HEK293 (cell line): ENCODE measurements around the gene PCDH9.

ENCODE experiments used
- CTCF ChIA-PET: fragments of 350-600 bp; formaldehyde crosslinking; extraction: SDS; loops from one replicate; lab custom pipeline; 2021; ENCODE audit warnings: antibody characterized with exemption; lab: Yijun Ruan, JAX
- POLR2A ChIA-PET: fragments of 300-600 bp; formaldehyde crosslinking; extraction: SDS; loops from one replicate; lab custom pipeline; 2020; ENCODE audit warnings: antibody characterized with exemption, inconsistent platforms; lab: Yijun Ruan, JAX
- H3K27ac ChIP-seq: fragments of 200-500 bp; sonication (Bioruptor generic); 2 replicates; pipeline ENCODE4 v1.5.1; 2014; ENCODE audit warnings: low read depth, low read length, control low read depth, inconsistent platforms; ENCODE audit errors: extremely low read depth
- H3K36me3 ChIP-seq, 2 experiments: fragments of 200-500 bp in 1 of 2; sonication (Bioruptor generic) in 1 of 2; 1 replicate in 1 of 2; 2 replicates in 1 of 2; pipeline ENCODE4 v1.5.1; 2014 to 2017; ENCODE audit warnings: inconsistent platforms in 2 of 2, low read length in 2 of 2; ENCODE audit not compliant: control insufficient read depth in 2 of 2, insufficient read depth in 1 of 2
- H3K4me1 ChIP-seq: fragments of 200-500 bp; sonication (Bioruptor generic); 2 replicates; pipeline ENCODE4 v1.5.1; 2014; ENCODE audit warnings: mild to moderate bottlenecking, low read length, inconsistent platforms; ENCODE audit not compliant: control insufficient read depth, insufficient read depth
- H3K4me3 ChIP-seq: 2 replicates; pipeline ENCODE4 v1.5.1; 2011; ENCODE audit warnings: low read depth, mild to moderate bottlenecking, control low read depth, low read length, moderate library complexity
- H3K9me3 ChIP-seq: fragments of 200-500 bp; sonication (Bioruptor generic); 2 replicates; pipeline ENCODE4 v1.5.1; 2014; ENCODE audit warnings: low read depth, low read length, inconsistent platforms; ENCODE audit not compliant: control insufficient read depth, insufficient read depth
- GLIS1 ChIP-seq: fragments of 450-650 bp; formaldehyde crosslinking; IDR thresholded peaks from 2 replicates; pipeline ENCODE4 v1.5.1; 2016; ENCODE audit warnings: missing biosample characterization, missing genetic modification characterization
- KLF1 ChIP-seq: fragments of 450-650 bp; formaldehyde crosslinking; IDR thresholded peaks from 2 replicates; pipeline ENCODE4 v1.5.1; 2016; ENCODE audit warnings: missing biosample characterization, missing genetic modification characterization
- KLF9 ChIP-seq: fragments of 450-650 bp; formaldehyde crosslinking; IDR thresholded peaks from 2 replicates; pipeline ENCODE4 v1.5.1; 2016; ENCODE audit warnings: missing biosample characterization, missing genetic modification characterization, low read depth
- OSR2 ChIP-seq: fragments of 450-650 bp; formaldehyde crosslinking; IDR thresholded peaks from 2 replicates; pipeline ENCODE4 v1.5.1; 2016; ENCODE audit warnings: missing biosample characterization, missing genetic modification characterization
- PRDM1 ChIP-seq: fragments of 450-650 bp; formaldehyde crosslinking; IDR thresholded peaks from 2 replicates; pipeline ENCODE4; 2016; ENCODE audit warnings: missing biosample characterization, missing genetic modification characterization
- REPIN1 ChIP-seq: fragments of 450-650 bp; formaldehyde crosslinking; IDR thresholded peaks from 2 replicates; pipeline ENCODE4 v1.5.1; 2017; ENCODE audit warnings: missing biosample characterization, missing genetic modification characterization, low read depth
- SP2 ChIP-seq: fragments of 450-650 bp; formaldehyde crosslinking; IDR thresholded peaks from 2 replicates; pipeline ENCODE4 v1.5.1; 2016; ENCODE audit warnings: missing biosample characterization, missing genetic modification characterization
- ZBTB8A ChIP-seq: fragments of 450-650 bp; formaldehyde crosslinking; IDR thresholded peaks from 2 replicates; pipeline ENCODE4 v1.5.1; 2016; ENCODE audit warnings: missing biosample characterization, missing genetic modification characterization
- ZFP3 ChIP-seq: fragments of 450-650 bp; formaldehyde crosslinking; IDR thresholded peaks from 2 replicates; pipeline ENCODE4 v1.5.1; 2016; ENCODE audit warnings: low read depth, missing biosample characterization, missing genetic modification characterization
- ZFP37 ChIP-seq: fragments of 450-650 bp; formaldehyde crosslinking; IDR thresholded peaks from 2 replicates; pipeline ENCODE4 v1.5.1; 2016; ENCODE audit warnings: missing biosample characterization, missing genetic modification characterization
- ZFP69B ChIP-seq: fragments of 450-650 bp; formaldehyde crosslinking; IDR thresholded peaks from 2 replicates; pipeline ENCODE4 v1.5.1; 2016; ENCODE audit warnings: missing biosample characterization, missing genetic modification characterization
- ZNF155 ChIP-seq: fragments of 450-650 bp; formaldehyde crosslinking; IDR thresholded peaks from 2 replicates; pipeline ENCODE4 v1.5.1; 2016; ENCODE audit warnings: missing biosample characterization, missing genetic modification characterization
- ZNF157 ChIP-seq: fragments of 450-650 bp; formaldehyde crosslinking; IDR thresholded peaks from 2 replicates; pipeline ENCODE4 v1.5.1; 2016; ENCODE audit warnings: missing biosample characterization, missing genetic modification characterization
- ZNF174 ChIP-seq: fragments of 450-650 bp; formaldehyde crosslinking; IDR thresholded peaks from 2 replicates; pipeline ENCODE4 v1.5.0; 2017; ENCODE audit warnings: missing biosample characterization, mild to moderate bottlenecking, missing genetic modification characterization
- ZNF223 ChIP-seq: fragments of 450-650 bp; formaldehyde crosslinking; IDR thresholded peaks from 2 replicates; pipeline ENCODE4 v1.5.1; 2016; ENCODE audit warnings: missing biosample characterization, missing genetic modification characterization
- ZNF48 ChIP-seq: fragments of 450-650 bp; formaldehyde crosslinking; IDR thresholded peaks from 2 replicates; pipeline ENCODE4 v1.5.1; 2016; ENCODE audit warnings: missing biosample characterization, missing genetic modification characterization
- ZNF510 ChIP-seq: fragments of 450-650 bp; formaldehyde crosslinking; IDR thresholded peaks from 2 replicates; pipeline ENCODE4 v1.5.1; 2018; ENCODE audit warnings: mild to moderate bottlenecking, missing genetic modification characterization, missing biosample characterization; ENCODE audit not compliant: insufficient replicate concordance
- ZNF529 ChIP-seq: fragments of 450-650 bp; formaldehyde crosslinking; IDR thresholded peaks from 2 replicates; pipeline ENCODE4 v1.5.1; 2017; ENCODE audit warnings: missing genetic modification characterization, missing biosample characterization; ENCODE audit not compliant: insufficient replicate concordance
- ZNF623 ChIP-seq: fragments of 450-650 bp; formaldehyde crosslinking; IDR thresholded peaks from 2 replicates; pipeline ENCODE4 v1.5.1; 2016; ENCODE audit warnings: missing biosample characterization, missing genetic modification characterization
- ZNF701 ChIP-seq: fragments of 450-650 bp; formaldehyde crosslinking; IDR thresholded peaks from 2 replicates; pipeline ENCODE4 v1.5.1; 2016; ENCODE audit warnings: missing biosample characterization, missing genetic modification characterization
- TF ChIP-seq, protein P1 (sequence below): fragments of 450-650 bp; formaldehyde crosslinking; IDR thresholded peaks from 2 replicates; pipeline ENCODE4 v1.5.1; 2016; ENCODE audit warnings: missing biosample characterization, missing genetic modification characterization
- TF ChIP-seq, protein P2 (sequence below): fragments of 450-650 bp; formaldehyde crosslinking; IDR thresholded peaks from 2 replicates; pipeline ENCODE4 v1.5.1; 2016; ENCODE audit warnings: missing biosample characterization, missing genetic modification characterization
- TF ChIP-seq, protein P3 (sequence below): fragments of 450-650 bp; IDR thresholded peaks from 2 replicates; pipeline ENCODE4 v1.5.1; 2018; ENCODE audit warnings: missing biosample characterization, mild to moderate bottlenecking, missing genetic modification characterization
- TF ChIP-seq, protein P4 (sequence below): sonication (generic); formaldehyde crosslinking; IDR thresholded peaks from 2 replicates; pipeline ENCODE4 v1.8.1; 2022; ENCODE audit warnings: mild to moderate bottlenecking, moderate library complexity, missing genetic modification reagents
- TF ChIP-seq, protein P5 (sequence below): fragments of 450-650 bp; formaldehyde crosslinking; IDR thresholded peaks from 2 replicates; pipeline ENCODE4 v1.5.1; 2016; ENCODE audit warnings: missing biosample characterization, missing genetic modification characterization

PCDH9 gene

DNA sequence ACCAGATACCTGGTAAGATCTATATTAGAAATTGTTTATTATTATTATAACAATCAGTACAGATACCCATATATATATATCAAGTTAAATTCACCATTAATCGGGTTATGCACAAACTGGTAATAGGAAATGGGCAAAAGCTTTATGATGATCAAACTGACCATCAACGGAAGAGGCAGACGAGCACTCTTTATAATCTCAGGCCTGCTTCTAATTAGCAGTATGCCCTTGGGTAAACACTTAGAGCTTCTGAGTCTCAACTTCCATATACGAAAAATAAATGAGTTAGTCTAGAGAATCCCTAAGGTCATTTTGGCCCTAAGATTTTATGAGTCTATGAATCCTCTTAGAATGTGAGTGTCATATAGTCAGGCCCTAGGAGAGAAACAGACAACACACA lies 710.9 kb downstream of the PCDH9 start (continued):
- TF ChIP-seq, protein P1, sequence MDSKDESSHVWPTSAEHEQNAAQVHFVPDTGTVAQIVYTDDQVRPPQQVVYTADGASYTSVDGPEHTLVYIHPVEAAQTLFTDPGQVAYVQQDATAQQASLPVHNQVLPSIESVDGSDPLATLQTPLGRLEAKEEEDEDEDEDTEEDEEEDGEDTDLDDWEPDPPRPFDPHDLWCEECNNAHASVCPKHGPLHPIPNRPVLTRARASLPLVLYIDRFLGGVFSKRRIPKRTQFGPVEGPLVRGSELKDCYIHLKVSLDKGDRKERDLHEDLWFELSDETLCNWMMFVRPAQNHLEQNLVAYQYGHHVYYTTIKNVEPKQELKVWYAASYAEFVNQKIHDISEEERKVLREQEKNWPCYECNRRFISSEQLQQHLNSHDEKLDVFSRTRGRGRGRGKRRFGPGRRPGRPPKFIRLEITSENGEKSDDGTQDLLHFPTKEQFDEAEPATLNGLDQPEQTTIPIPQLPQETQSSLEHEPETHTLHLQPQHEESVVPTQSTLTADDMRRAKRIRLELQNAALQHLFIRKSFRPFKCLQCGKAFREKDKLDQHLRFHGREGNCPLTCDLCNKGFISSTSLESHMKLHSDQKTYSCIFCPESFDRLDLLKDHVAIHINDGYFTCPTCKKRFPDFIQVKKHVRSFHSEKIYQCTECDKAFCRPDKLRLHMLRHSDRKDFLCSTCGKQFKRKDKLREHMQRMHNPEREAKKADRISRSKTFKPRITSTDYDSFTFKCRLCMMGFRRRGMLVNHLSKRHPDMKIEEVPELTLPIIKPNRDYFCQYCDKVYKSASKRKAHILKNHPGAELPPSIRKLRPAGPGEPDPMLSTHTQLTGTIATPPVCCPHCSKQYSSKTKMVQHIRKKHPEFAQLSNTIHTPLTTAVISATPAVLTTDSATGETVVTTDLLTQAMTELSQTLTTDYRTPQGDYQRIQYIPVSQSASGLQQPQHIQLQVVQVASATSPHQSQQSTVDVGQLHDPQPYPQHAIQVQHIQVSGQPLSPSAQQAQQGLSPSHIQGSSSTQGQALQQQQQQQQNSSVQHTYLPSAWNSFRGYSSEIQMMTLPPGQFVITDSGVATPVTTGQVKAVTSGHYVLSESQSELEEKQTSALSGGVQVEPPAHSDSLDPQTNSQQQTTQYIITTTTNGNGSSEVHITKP (tag by site-specific recombination): no peak
- TF ChIP-seq ZNF223 (tag by site-specific recombination) (no peak), SP2 (tag by site-specific recombination) (no peak), ZNF48 (no peak), ZNF157 (no peak), KLF9 (tag by site-specific recombination) (no peak)

DNA sequence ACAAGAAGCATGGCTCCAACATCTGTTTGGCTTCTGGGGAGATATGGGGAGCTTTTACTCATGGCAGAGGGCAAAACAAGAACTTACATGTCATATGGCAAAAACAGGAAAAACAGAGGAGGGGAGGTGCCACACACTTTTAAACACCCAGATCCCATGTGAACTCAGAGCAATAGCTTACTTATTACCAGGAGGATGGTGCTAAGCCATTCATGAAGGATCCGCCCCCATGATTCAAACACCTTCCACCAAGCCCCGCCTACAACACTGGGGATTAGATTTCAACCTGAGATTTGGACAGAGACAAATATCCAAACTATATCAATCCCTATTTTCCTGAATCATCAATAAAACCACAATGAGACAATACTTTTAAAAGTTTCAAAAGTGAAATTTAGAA lies 712.1 kb downstream of the PCDH9 start:
- Histone ChIP-seq H3K4me1 (no peaks in the 10 kb centered on the region), H3K9me3 (no peaks in the 10 kb centered on the region), H3K27ac (no peak overlapping the region), H3K4me3 (no peak overlapping the region), H3K36me3 (no peaks in the 10 kb centered on the region)
- TF ChIP-seq ZBTB8A (tag by site-specific recombination): no peak
- TF ChIP-seq ZNF155 (tag by site-specific recombination): no peak
- TF ChIP-seq, protein P2, sequence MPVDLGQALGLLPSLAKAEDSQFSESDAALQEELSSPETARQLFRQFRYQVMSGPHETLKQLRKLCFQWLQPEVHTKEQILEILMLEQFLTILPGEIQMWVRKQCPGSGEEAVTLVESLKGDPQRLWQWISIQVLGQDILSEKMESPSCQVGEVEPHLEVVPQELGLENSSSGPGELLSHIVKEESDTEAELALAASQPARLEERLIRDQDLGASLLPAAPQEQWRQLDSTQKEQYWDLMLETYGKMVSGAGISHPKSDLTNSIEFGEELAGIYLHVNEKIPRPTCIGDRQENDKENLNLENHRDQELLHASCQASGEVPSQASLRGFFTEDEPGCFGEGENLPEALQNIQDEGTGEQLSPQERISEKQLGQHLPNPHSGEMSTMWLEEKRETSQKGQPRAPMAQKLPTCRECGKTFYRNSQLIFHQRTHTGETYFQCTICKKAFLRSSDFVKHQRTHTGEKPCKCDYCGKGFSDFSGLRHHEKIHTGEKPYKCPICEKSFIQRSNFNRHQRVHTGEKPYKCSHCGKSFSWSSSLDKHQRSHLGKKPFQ: no peak
- TF ChIP-seq, protein P3, sequence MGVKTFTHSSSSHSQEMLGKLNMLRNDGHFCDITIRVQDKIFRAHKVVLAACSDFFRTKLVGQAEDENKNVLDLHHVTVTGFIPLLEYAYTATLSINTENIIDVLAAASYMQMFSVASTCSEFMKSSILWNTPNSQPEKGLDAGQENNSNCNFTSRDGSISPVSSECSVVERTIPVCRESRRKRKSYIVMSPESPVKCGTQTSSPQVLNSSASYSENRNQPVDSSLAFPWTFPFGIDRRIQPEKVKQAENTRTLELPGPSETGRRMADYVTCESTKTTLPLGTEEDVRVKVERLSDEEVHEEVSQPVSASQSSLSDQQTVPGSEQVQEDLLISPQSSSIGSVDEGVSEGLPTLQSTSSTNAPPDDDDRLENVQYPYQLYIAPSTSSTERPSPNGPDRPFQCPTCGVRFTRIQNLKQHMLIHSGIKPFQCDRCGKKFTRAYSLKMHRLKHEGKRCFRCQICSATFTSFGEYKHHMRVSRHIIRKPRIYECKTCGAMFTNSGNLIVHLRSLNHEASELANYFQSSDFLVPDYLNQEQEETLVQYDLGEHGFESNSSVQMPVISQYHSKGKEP (tag by site-specific recombination): no peak
- no peak for TF ChIP-seq KLF1
- no peak for TF ChIP-seq ZNF529
- POLR2A ChIA-PET: no interaction called here
- CTCF ChIA-PET: interaction anchor here (0.6 kb wide), 1 partner anchor 50 kb away, joined by 3 read pairs; no protein-coding TSS in a partner anchor

DNA sequence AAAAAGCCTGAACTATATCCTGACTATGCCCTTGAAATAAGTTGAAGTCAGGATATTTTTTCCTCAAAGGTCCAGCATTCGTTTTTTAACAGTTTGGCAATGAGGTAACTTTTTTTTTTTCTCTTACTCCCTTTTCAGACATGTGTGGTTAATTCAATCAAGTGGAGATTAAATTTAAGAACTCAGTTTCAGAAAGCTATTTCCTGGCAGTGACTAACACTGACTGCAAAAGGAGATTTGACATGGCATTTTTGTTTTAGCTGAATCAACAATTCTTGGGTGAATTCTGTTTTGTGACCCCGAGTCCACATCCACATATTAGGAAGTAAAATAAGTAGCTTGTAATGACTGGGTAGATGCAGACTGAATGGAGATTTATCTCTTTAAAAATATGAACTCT lies 716.4 kb downstream of the PCDH9 start:
- H3K9me3 ChIP-seq: no peaks in the 10 kb centered on the region
- CTCF ChIA-PET: no interaction called here
- no peaks in the 10 kb centered on the region for H3K4me1 ChIP-seq
- H3K27ac ChIP-seq: no peak overlapping the region
- H3K36me3 ChIP-seq: no peaks in the 10 kb centered on the region
- no peak overlapping the region for H3K4me3 ChIP-seq
- POLR2A ChIA-PET: no interaction called here
- no peak for TF ChIP-seq ZFP69B
- no peak for TF ChIP-seq ZFP37 (tag by site-specific recombination)
- TF ChIP-seq OSR2: no peak
- no peak for TF ChIP-seq GLIS1
- no peak for TF ChIP-seq ZFP3 (tag by site-specific recombination)
- no peak for TF ChIP-seq ZNF174
- TF ChIP-seq ZNF623 (tag by site-specific recombination): no peak
- TF ChIP-seq ZNF701 (tag by site-specific recombination): no peak
- TF ChIP-seq, protein P4, sequence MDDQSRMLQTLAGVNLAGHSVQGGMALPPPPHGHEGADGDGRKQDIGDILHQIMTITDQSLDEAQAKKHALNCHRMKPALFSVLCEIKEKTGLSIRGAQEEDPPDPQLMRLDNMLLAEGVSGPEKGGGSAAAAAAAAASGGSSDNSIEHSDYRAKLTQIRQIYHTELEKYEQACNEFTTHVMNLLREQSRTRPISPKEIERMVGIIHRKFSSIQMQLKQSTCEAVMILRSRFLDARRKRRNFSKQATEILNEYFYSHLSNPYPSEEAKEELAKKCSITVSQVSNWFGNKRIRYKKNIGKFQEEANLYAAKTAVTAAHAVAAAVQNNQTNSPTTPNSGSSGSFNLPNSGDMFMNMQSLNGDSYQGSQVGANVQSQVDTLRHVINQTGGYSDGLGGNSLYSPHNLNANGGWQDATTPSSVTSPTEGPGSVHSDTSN (CRISPR knock-in tag): no peak
- no peak for TF ChIP-seq PRDM1 (tag by site-specific recombination)
- TF ChIP-seq, protein P5, sequence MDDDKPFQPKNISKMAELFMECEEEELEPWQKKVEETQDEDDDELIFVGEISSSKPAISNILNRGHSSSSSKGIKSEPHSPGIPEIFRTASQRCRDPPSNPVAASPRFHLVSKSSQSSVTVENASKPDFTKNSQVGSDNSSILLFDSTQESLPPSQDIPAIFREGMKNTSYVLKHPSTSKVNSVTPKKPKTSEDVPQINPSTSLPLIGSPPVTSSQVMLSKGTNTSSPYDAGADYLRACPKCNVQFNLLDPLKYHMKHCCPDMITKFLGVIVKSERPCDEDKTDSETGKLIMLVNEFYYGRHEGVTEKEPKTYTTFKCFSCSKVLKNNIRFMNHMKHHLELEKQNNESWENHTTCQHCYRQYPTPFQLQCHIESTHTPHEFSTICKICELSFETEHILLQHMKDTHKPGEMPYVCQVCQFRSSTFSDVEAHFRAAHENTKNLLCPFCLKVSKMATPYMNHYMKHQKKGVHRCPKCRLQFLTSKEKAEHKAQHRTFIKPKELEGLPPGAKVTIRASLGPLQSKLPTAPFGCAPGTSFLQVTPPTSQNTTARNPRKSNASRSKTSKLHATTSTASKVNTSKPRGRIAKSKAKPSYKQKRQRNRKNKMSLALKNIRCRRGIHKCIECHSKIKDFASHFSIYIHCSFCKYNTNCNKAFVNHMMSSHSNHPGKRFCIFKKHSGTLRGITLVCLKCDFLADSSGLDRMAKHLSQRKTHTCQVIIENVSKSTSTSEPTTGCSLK: no peak
- TF ChIP-seq ZNF510: no peak
- no peak for TF ChIP-seq REPIN1 (tag by site-specific recombination)
